Coronary artery (tissue), 2 donors: ENCODE measurements around the gene RHOXF1.
"Not testable (repeated sequence)": the region's sequence is repeated elsewhere in the genome, so short reads cannot be mapped to it uniquely, and the experiment has no call there.

ENCODE experiments used
- DNase-seq: peaks from one replicate; pipeline ENCODE4 v3.0.0-alpha.2; 2017; ENCODE audit warnings: low spot score
- H3K27ac ChIP-seq, 2 donors: fragments of 200-600 bp; sonication (generic); one replicate each; pipeline ENCODE4 v1.5.1; 2016 to 2019
- H3K4me3 ChIP-seq: fragments of 200-600 bp; sonication (generic); 2 replicates; pipeline ENCODE4 v1.5.1; 2016; ENCODE audit warnings: mild to moderate bottlenecking, moderate library complexity
- TF ChIP-seq, protein P1 (sequence below): fragments of 200-600 bp; sonication (generic); IDR thresholded peaks from one replicate; pipeline ENCODE4 v1.5.1; 2019; ENCODE audit warnings: antibody characterized with exemption

Gene RHOXF1

DNA sequence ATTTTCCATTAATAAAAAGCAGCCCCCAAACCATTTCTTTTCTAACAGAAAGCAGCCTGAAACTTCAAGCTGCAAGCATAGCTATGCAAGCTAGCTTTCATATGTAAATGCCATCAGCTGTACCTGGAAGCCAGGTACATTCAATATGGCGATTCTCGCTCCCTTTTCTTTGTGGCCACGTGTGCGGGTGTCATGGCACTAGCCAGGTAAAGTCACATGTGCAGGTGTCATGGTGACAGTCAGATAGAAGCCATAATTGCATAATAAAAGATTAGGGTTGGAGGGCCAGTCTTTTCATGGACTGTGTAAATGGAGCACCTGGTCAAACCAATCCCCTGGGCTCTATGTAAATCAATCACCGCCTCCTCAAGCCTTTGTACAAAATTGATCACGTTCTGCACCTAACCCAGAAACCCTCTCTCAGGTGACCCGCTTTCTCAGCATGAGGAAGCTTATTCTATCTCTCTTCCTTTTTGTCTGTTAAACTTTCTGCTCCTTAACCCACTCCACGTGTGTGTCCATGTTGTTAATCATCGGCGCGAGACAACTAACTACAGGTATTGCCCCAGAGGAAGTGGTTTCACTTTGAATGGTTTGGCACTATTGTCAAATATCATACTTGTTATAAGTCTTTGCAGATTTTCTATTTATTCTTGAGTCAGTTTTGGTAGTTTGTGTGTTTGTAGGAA lies 24.7 kb upstream of the RHOXF1 start:
- Histone ChIP-seq H3K4me3 (no peak overlapping the region), H3K27ac (no peak overlapping the region)
- TF ChIP-seq, protein P1, sequence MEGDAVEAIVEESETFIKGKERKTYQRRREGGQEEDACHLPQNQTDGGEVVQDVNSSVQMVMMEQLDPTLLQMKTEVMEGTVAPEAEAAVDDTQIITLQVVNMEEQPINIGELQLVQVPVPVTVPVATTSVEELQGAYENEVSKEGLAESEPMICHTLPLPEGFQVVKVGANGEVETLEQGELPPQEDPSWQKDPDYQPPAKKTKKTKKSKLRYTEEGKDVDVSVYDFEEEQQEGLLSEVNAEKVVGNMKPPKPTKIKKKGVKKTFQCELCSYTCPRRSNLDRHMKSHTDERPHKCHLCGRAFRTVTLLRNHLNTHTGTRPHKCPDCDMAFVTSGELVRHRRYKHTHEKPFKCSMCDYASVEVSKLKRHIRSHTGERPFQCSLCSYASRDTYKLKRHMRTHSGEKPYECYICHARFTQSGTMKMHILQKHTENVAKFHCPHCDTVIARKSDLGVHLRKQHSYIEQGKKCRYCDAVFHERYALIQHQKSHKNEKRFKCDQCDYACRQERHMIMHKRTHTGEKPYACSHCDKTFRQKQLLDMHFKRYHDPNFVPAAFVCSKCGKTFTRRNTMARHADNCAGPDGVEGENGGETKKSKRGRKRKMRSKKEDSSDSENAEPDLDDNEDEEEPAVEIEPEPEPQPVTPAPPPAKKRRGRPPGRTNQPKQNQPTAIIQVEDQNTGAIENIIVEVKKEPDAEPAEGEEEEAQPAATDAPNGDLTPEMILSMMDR, result no peak
- no peak for DNase-seq

DNA sequence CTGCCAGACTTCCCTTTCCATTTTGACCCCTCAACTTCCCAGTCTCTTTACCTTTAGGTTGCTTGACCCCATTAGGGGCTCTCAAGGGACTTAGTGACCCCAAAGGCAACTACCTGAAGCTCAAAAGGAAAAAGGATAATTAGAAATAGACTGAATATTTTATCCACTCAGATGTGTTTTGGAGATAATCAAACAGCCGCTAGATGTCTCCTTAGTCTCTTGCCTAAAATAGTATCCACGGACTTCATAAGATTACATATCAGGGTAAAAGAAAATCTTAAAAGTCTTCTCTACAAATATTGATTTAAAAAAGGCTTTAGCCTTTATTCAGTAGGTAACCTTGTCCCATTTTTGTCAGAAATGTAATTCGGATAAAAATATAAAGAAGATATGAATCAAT lies 21.7 kb upstream of the RHOXF1 start:
- no peak overlapping the region for H3K4me3 ChIP-seq
- TF ChIP-seq, protein P1, result no peak
- DNase-seq, result no peak
- no peak overlapping the region for H3K27ac ChIP-seq

DNA sequence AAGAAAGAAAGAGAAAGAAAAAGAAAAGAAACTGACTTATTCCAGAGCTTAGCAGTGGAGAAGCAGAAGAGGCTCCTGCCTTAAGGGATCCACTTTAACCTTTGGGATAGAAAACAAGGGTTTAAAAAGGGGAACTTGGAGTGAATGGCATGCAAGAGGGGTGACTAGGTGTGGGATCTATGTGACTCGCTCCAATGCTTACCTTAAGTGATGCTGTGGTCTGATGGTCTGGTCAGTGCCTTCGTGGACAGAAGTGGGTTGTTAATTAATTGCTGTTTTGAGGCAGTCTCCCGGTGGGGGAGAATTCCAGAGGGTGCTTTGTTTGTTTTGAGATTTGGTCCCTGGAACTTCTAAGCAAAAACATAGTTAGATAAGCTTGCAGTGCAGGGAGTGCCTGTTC lies 21.1 kb upstream of the RHOXF1 start:
- Histone ChIP-seq H3K4me3 (no peak overlapping the region), H3K27ac (no peak overlapping the region)
- DNase-seq, result no peak
- TF ChIP-seq, protein P1, result no peak

DNA sequence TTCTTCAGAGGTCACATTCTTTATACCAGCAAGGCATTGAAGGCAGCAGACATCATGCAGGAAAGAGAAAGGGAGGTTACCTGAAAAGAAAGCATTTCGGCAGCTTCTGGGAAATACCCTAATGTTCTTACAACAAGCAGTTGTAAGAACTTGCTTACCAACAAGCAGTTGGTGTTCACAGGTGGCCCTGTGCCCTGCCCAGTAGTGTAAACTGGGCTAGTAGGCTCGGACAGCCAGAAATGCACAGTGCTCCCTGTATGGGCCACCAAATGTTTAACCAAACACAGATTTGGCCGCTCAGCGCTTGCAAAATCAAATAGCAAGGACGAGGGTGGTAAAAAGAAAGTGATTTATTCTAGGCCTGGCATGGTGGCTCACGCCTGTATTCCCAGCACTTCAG lies 20.4 kb upstream of the RHOXF1 start:
- TF ChIP-seq, protein P1, result no peak
- DNase-seq, result no peak
- Histone ChIP-seq H3K27ac (no peak overlapping the region), H3K4me3 (no peak overlapping the region)

DNA sequence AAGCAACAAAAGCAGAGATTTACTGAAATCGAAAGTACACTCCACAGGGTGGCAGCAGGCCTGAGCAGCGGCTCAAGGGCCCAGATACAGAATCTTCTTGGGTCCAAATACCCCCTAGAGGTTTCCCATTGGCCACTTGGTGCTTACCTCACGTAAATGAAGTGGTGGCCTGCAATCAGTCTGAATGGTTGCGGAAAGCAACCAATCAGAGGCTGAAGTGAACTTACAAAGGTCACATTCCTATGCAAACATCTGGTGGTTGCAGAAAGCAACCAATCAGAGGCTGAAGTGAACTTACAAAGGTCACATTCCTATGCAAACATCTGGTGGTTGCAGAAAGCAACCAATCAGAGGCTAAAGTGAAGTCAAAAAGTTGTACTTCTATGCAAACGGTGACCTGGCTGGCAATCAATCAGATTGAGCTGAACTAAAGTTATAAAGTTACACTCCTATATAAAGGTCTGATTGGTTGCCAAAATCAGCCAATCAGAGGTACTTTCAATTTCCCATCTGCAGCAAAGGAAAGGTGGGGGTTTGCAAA lies 12.7 kb upstream of the RHOXF1 start:
- H3K27ac ChIP-seq, H3K4me3 ChIP-seq, DNase-seq: not testable (repeated sequence)

DNA sequence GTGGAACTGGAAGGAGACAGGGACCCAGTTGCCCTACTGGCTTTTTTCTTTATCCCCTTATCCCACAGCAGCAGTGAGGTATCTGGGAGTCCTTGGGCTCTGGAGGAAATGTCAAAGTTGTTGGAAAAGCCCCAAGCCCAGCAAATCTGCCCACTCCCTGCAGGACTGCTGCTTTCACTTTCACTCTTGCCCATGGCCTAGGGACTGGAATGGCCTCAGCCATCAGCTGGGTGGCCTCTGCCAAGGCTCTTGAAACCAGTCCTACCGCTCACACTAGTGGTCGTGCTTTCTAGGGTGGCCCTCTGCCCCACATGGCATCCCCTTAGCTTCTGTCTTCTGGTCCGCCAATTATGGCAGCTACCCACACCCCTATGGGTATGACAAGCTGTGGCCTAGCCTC lies 9.7 kb upstream of the RHOXF1 start:
- DNase-seq, result no peak
- Histone ChIP-seq H3K4me3 (peak overlapping the region; percentile 56), H3K27ac (peak overlapping the region in 1 of 2 donors; percentile 19)
- TF ChIP-seq, protein P1, result no peak

DNA sequence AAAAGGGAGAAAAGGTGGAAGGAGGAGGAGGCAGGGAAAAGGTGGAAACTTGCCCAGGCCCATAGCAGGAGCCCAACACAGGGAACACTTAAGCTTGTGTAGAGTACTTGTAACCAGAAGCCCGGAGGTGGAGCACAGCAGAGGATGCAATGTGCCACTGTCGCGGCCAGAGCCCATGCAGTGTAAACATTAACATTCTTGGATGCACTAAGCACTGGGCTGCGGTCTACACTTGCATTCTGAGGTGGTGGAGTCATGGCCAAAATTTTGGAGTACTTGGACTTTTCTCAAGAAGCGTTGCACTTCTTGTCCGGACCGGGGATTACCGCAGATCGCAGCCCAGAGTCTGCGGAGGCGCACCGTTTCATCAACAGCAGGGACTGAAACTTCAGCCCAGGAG lies 4.5 kb upstream of the RHOXF1 start:
- DNase-seq, result no peak
- Histone ChIP-seq H3K27ac (no peak overlapping the region), H3K4me3 (no peak overlapping the region)
- TF ChIP-seq, protein P1, result no peak
